Testis (tissue), 2 donors: Measurements from ENCODE around the gene TMEM234.

Experiments used
- POLR2A ChIP-seq: fragments of 450-650 bp; IDR thresholded peaks from one replicate; pipeline ENCODE4 v1.6.1; 2017; ENCODE audit warnings: antibody characterized with exemption, mild to moderate bottlenecking, moderate library complexity
- TF ChIP-seq, protein P1 (sequence below), 3 experiments: fragments of 450-650 bp in 2 of 3; fragments of 200-600 bp in 1 of 3; sonication (generic) in 1 of 3; IDR thresholded peaks; one replicate each; pipeline ENCODE4 v1.5.1; 2016 to 2019; ENCODE audit warnings: antibody characterized with exemption in 3 of 3, mild to moderate bottlenecking in 2 of 3, moderate library complexity in 1 of 3

DNA sequence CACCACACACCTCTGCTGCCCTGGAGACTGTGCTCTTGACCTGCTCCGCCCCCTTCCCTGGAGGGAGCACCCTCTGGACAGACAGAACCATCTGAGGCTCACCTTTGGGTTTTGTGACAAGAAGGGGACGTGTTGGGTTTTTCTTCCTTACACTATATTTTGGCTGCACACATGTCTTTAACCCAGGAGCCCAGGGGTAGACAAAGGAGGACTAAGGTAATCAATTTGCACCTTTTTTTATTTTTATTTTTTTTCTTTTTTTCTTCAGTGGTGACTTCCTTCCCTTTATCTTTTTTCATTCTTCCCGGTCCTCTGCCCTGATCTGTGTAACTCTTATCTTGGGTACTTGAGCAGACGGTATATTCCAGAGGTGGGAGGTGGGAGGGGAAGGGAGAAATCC, 51.2 kb downstream of the TMEM234 start:
- no peak for TF ChIP-seq POLR2A
- TF ChIP-seq, protein P1, sequence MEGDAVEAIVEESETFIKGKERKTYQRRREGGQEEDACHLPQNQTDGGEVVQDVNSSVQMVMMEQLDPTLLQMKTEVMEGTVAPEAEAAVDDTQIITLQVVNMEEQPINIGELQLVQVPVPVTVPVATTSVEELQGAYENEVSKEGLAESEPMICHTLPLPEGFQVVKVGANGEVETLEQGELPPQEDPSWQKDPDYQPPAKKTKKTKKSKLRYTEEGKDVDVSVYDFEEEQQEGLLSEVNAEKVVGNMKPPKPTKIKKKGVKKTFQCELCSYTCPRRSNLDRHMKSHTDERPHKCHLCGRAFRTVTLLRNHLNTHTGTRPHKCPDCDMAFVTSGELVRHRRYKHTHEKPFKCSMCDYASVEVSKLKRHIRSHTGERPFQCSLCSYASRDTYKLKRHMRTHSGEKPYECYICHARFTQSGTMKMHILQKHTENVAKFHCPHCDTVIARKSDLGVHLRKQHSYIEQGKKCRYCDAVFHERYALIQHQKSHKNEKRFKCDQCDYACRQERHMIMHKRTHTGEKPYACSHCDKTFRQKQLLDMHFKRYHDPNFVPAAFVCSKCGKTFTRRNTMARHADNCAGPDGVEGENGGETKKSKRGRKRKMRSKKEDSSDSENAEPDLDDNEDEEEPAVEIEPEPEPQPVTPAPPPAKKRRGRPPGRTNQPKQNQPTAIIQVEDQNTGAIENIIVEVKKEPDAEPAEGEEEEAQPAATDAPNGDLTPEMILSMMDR (IDR thresholded peaks at IDR 0.05), result no peak
